ENCODE data around the gene CPVL.

GRCh38 chr7:29149036-29149435 lies 2.7 kb upstream of the CPVL start:
- no peak for TF ChIP-seq CTCF (IDR thresholded peaks at IDR 0.05; ENCODE audit: low read depth, low read length, poor library complexity, severe bottlenecking)
- no peak for TF ChIP-seq EZH2phosphoT487 (IDR thresholded peaks at IDR 0.05; ENCODE audit: borderline replicate concordance, low read length)
